Esophagus mucosa (tissue), 1 donor: ENCODE data around the gene IQCE. TPM values are rescaled to one million over a fixed set of nuclear protein-coding genes. Genes with fewer than 3 reads are reported as not detected.

ENCODE experiments used
- ATAC-seq: fragments of 200-7000 bp; cut with Tn5 transposase; one replicate; pipeline ENCODE4 v1.9.1; 2020
- total RNA-seq: library from RNA; stranded (reverse); gene quantifications from one replicate; pipeline ENCODE4 v1.2.4, GENCODE V29; 2023
- donor health status: DM: yes; HTN: yes; CAD: no.

The IQCE gene
- total RNA-seq, 1 donor from 2014 or later = 7.5 TPM

DNA sequence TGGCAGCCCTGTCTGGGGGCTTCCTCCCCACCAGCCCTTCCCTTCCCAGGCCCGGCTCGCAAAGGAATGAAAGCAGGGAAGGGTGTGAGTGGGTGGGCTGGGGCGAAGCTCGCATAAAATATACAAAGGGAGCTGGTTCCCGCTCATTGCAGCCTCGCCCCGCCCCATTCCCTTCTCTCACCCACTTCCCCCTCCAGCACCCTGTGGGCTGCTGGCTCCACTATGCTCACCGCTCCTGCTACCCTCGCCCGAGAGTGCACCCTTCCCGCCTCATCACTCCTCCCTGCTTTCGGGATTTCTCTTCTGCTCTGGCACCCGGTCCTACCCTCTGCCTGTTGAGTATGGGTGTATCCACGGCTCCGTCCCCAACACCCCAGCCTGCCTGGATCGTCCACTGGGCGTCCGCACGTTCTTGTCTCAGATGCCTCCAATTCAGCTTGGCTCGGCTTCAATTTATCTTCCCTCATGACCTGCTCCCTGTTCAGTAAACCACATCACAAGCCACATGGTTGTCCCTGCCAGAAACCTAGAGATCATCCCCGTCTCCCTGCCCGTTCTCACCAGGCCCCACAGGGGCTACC is 58.6 kb downstream of the IQCE start:
- peak; percentile 7 for ATAC-seq

DNA sequence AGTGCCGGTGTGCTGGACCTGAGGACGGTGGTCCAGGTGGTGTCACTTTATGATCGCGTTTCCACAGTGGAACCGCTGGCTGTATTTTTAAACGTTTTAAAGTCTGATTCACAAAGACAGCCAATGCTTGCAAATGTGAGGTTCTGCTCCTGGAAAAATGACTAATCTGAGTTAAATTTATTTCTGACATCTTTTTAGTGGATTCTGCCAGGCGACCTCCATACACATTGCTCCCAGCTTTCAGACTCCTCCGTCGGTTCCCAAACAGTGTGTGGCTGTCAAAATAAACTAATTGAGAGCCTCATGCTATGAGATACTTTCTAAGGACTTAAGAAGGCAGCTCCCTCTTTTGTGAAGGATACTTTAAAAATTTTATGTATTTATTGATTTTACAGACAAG is 60.3 kb downstream of the IQCE start:
- no peak for ATAC-seq

DNA sequence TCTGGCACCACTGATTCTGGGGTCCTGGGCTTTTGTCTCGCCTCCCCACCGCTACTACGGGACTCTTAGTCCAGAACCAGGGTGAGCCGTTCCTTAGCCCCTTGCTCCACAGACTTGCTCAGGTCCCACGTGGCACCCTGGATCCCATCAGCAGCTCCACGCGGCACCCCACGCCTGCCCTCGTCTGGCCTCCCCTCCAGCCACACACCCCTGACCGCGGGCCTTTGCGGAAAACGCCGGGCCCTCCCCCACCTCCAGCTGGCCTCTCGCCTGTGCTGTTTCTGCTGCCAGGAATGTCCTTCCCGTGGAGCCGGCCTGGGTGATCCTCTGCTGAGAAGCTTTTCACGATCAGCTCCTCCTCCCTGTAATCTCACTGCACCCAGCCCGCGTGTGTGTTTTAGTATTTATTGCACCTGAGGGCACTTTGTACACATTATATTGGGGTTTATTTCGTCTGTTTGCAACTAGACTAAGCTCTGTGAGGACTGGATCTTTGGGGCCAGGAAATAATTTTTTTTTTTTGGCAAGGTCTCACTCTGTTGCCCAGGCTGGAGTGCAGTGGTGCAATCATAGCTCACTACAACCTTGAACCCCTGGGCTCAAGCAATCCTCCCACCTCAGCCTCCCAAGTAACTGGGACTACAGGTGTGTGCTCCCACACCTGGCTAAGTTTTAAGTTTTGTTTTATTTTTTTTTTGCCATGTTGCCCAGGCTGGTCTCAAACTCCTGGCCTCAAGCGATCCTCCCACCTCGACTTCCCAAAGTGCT is 62.5 kb downstream of the IQCE start:
- ATAC-seq = no peak

DNA sequence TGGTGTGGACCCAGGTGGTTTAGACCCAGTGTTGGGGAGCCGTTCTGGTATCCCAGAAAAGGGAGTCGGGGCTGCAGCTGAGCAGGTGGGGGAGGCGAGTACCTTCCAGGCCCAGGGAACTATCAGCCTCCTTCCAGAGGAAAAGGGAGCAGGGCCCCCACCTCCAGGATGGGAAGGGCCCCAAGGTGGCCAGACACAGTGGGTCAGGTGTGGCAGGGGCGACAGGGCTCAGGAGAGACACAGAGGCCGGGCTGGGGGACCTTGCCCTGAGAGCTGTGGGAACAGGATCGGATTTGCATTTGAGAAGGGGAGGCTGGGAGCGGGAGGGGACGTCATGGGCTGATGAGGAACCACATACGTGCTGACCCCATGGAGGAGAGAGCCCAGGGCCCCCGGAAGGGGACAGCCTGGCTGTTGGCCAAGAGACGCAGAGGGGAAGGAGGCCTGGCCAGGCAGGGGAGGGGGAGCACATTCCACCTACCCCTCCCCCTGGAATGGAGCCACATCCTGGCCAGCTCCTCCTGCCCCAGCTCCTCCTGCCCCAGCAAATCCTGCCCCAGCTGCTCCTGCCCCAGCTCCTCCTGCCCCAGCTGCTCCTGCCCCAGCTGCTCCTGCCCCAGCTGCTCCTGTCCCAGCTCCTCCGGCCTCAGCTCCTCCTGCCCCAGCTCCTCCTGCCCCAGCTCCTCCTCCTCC is 63.3 kb downstream of the IQCE start:
- ATAC-seq = no peak

DNA sequence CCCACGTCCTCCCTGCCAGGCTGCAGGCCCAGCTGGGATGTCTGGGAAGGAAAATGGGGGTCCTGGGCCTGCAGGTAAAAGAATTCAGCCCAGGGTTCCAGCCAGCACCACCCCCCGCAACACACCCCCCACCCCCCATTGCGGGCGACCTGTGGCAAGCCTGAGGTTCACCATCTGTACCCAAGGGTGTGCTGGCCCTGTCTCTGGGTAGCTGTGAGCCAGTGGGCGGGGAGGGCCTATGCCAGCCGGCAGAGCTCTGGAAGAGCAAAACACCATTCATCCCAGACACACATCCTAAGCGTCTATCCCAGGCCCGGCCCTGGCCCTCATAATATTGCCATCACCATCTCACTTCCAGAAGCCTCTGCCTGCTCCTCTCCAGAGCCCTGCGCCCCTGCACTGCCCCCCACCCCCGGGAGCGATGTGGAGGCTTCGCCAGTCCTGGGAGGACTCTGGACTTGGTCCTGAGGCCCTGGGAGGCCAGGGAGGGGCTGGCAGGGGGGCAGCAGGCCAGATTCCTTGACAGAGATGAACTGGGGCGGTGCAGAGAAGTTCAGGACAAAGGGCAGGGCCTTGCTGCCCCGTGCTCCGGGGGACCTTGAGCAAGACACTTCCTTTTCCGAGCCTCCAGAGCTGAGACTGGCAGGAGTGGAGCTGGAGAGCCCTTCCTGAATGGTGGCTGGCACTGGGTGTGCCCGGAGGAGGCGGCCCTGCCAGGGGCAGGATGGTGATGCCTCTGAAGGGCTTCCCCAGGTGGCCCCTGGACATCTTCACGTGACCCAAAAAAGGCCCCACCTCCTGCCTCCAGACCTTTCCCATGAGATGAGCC is 64.3 kb downstream of the IQCE start:
- ATAC-seq = no peak

DNA sequence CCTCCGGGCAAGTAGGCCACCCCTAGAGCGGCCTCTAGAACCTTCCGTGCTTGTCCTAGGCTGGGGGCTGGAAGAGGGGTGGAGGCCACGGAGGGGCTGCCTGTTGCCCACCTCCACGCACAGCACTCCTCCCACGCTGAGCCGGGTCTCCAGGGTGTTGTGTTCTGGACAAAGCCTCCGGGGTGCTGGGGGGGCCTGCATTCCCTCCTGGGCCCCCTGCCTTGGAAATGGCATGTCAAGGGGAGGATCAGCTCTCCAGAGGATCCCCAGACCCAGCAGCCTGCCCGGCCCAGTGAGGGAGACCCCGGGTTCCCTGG is 64.9 kb downstream of the IQCE start:
- ATAC-seq = no peak

DNA sequence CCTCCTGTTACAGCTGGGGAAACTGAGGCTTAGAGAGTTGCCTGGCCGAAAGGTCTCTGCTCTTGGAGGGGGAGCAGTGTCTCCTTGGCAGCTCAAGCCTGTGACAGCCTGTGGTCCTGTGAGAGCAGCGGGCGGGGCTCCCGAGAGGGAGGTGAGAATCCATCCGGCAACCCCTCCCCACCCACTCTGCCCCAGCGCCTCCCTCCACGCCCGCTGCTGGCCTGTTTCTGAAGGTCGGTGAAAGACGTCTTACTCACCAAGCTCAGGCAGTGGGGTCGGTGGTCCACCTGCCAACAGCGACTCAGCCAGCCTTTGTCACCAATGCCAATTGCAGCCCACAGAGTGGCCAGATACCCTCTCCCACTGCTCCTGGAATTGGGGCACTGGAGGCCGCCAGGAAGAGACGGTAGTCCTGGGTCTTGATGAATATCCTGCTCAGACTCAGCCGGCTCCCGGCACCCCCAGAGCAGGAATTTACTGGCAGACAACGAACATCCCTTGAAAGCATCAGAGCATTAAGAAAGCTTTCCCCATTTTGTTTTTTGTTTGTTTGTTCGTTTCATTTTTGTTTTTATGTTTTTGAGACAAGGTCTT is 65.6 kb downstream of the IQCE start:
- ATAC-seq = no peak

DNA sequence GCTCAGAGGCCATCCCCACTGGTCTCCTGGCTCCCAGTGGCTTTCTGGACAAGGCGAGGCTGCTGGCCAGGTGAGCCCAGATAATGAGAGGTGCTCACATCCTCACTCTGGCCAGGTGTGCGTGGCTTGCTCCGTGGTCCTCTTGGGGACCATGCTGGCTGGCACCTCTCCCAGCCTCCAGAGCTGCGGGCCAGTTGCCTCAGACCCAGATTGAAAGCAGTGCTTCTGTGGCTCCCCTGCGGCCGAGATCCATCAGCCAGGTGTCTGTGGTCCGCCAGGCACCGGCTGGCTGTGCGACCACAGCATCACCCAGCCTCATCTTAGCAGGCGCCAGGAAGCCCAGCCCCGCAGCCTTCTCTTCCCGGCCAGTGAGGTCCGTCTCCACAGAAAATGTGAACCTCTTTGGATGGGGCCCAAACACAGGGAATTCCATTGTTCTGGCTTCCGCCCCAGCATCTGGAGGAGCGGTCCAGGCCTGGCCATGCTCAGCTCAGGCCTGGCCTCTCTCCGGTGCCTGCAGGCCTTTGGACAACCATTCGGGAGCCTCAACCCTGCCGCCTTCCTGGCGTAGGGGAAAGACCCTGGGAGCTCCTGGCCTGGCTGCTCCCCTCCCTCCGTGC is 67.8 kb downstream of the IQCE start:
- no peak for ATAC-seq

DNA sequence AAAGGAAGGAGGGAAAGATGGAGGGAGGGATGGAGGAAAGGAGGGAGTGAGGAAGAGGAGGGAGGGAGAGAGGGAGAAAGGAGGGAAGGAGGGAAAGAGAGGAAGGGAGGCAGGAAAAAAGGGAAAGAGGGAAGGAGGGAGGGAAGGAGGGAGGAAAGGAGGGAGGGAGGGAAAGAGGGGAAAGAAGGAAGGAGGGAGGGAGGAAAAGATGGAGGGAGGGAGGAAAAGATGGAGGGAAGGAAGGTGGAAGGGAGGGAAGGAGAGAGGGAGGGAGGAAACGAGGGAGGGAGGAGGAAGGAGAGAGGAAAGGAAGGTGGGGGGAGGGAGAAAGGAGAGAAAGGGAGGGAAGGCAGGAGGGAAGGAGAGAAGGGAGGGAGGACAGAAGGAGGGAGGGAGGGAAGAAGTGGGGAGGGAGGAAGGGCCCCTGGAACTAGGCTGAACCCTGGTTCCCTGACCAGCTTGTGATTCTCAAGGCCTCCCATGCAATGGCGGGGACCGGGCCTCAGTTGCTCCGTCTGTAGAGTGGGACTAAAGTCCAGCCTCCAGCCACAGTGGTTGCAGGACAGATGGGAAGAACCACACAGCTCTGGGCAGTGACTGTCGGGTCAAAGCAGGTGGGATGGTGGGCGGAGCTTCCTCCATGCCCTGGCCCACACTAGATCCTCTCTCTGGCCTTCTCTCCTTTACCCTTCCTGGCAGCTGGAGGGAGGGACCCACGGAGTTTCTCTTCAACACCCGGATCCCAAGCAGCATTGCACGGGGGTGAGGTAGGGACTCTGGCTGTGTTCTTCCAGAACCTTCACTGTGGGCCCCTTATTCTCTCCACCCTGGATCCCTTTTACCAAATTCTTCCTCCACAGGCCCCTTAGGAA is 68.7 kb downstream of the IQCE start:
- no peak for ATAC-seq

DNA sequence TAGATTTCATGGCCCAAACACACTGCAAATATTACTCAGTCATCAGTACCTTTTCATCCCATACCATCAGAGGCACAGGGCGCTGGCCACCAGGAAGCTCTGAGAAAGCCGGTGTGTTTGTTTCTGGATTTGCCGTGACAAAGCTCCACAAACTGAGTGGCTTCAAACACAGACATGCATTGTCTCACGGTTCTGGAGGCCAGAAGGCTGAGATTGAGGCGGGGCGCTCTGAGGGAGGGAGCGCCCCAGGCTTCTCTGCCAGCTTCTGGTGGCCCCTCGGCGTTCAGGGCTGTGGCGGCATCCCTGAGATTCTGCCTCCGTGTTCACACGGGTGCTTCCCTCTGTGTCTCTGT is 69.3 kb downstream of the IQCE start:
- ATAC-seq = no peak

DNA sequence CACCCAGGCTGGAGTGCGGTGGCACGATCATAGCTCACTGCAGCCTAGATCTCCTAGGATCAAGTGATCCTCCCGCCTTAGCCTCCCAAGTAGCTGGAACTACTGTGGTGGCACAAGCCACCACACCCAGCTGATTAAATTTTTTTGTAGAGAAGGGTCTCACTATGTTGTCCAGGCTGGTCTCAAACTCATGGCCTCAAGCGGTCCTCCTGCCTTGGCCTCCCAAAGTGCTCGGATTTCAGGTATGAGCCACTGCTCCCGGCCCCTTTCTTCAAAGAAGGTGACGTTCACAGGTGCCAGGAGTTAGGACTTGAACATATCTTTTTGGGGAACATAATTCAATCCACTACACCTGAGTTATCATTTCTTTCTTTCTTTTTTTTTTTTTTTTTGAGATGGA is 70.1 kb downstream of the IQCE start:
- no peak for ATAC-seq

DNA sequence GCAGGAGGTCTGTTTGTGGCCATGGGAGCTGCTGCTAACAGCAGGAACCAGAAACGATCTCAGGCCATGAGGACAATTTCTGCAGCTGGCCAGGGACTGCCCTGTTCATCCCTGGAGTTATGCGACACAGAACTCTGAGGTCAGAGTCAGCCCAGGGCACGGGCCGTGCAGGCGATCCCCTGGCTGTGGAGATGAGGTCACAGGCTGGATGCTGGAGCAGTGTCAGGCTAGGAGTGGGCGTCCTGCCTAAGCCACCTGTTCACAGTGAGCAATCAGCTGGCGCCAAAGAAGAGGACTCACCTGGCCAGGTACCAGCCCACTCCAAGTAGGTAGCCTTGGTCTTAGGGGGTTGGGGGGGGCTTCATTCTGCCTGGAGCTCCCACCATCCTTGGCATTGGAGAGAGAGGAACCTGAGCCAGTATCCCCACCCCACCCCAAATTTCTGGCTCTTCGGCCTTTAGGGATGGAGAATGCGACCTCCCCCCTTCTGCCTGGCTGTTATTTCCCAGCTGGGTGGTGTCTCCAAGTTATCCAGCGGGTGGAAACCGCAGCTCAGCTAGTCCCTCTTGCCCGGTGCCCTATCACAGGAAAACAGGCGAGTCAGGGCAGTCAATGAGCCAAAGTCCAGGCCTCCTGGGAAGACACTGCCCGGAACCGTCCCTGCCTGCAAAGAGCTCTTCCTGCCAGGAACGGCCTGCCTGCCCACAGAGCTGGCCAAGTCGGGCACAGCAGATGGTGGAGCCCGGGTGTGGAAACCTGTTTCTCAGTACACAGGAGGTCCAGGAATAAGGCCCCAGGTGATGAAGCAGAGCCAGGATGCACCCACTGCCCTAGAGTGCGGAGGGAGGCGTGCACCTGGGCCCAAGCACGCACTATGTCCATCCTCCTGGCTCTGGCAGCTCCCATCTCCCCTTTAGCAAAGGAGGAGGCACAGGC is 71.2 kb downstream of the IQCE start:
- ATAC-seq = peak; percentile 2

DNA sequence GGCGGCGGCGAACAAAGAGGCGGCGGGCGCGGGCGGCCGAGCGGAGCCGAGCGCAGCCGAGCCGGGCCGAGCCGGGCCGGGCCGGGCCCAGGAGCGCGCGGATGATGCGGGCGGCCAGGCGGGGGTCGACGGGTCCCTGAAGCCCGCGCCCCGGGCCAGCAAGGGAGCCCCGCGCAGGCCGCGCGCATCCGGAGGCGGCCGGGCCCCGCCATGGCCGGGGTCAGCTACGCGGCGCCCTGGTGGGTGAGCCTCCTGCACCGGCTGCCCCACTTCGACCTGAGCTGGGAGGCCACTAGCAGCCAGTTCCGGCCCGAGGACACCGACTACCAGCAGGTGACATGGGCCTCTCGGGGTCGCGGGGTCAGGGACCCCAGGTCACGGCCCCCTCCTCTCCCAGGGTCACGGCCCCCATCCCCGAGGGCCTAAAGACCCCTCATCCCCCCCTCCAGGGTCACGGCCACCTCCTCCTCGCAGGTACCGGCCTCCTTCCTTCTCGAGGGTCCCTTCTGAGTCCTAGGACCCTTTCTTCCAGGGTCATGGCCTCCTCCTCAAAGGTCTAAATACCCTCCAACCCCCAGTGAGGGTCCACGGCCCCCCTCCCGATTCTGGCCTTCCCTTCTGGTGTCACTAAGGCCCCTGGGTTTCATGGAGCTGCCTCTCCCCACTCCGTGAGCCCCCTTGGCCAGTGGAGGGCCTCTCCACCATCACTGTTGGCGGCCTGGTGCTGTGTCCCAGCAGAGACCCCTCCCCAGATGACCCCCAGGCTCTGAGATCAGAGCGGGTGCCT is 73.4 kb downstream of the IQCE start, which contains the start of gene TTYH3:
Gene TTYH3, plus strand, starts transcription at position 41 of the 787 bp plus-strand sequence. Its CDS starts 170 bp downstream, at position 211.
- peak; percentile 0 for ATAC-seq

DNA sequence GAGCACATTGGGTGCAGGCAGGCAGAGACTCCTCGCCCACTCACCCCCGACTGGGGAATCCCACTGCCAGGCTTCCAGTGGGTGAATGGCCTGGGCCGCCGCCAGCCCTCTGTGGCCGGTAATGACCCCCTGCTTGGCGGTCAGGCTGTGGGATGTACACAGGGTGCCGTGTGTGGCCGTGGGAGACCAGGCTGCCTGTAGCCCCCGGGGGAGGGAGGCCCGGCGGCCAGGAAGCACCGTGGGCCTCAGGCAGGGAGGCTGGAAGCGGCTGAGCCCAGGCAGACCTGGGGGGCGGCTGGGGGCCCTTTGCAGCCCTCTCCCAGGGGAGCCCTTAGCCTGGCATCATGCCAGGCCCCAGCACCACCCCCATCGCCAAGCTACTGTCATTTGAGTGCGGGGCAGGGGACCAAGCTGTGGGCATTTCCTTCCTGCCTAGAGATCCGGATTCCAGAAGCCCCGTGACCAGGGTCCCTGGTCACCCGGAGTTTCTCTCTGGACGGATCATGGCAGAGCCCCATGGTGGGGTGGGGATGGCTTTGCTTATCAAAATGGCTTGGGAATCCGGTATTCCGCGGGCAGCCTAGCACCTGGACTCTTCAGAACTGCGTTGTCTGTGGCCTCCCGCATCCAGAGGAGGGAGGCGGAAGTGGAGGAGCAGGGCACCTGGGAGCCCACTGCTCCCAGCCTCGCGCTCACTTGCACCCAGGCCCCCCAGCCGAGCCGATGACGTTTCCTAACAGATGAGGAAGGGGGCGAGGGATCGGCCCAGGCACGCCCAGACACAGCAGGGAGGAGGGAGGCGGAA is 74.2 kb downstream of the IQCE start:
- ATAC-seq = no peak

DNA sequence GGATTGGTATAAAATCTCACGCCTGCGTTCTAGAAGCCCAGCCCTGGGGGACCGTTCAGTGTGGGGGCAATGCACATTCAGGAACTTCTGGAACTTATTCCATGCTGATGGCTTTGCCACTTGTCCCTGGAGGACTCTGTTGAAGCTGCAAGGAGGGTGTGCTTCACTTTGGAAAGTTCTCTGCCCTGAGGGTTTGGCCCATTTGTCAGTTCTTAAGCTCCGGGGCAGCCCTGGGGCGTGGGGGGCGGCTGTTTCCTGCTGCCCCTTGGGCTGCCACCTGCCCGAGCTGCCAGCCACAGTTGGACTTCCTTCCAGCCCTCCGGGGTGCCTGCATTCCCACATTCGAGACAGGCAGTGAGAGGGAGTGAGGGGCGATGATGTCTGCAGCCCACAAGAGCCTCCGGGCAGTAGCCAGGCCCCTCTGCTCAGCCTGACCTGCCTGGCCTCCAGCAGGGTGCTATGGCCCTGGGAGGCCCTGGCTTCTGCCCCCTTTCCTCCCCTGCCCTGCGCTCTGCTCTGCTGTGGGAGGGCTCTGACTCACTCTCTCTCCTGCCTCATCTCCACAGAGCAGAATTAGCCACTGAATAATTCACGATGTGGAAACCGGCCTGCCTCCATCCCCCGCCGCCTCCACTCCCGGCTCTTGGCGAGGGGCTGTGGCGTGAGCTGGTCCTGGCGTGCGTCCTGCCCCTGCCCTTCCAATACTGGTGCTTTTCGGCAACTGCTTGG is 74.9 kb downstream of the IQCE start:
- ATAC-seq = peak; percentile 35

DNA sequence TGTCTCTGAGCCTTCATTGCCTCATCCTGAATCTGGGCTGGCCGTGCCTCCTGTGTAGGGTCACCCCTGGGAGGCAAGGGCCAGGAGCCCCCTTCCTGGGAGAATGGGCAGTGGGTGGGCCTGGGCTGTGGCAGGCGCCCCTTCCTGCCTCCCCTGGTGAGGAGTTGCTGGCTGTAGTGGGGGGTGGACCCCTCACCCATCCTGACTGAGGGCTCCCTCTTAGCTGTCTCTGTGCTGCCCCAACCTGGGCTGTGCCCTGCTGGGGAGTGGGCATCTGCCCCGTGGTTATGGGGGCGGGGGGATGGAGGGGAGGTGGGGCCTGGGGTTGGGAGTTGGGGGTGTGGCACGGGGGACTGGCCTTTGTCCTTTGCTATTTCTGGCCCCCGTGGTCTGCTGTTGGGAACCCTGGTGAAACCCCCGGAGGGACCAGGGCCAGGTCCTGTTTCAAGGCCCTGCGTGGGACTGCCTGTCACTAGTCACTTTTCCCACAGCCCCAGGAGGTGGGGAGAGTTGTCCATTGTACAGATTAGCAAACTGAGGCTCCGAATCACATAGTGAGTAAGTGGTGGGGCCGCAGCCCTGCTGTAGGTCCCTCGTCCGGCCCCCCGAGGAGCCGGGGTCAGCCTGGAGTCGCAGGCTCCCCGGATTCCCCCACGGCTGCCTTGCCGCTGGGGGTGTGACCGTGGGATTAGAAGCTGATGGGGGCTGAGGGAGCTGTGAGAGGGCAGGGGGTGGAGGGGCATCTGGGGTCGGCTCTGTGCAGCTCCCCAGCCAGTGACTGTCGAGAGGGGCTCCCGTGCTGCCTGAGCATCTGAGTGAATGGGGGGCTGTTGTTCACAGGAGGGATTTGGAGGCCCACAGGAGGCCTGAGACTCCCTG is 75.7 kb downstream of the IQCE start:
- no peak for ATAC-seq
